Measurements from ENCODE around the gene TBC1D8B.
A peak's percentile ranks its signal among the peaks of the same experiment; 100 is the strongest.

Gene TBC1D8B

DNA sequence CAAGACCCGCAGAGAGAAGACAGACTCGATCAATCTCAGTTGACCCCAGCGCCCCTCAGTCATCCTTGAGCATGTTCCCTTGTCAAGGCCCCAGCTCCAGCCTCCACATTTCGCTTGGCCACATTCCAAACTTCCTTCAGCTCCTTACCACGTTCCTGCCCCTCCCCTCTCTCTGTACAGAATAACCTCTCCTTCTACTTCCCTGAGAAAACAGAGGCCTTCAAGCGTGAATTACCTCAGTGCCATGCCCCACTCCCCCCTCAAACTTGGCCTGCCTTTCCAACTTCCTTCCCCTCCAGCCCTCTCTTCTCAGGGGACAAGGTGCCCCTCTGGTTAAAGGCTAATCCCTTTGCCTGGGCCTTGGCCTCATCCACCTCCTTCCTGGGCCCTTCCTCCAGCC, 103.9 kb downstream of the TBC1D8B start:
- no CpG with 5 or more reads among the region's 6 CpGs for WGBS (ENCODE audit: insufficient coverage, insufficient read length)
- Histone ChIP-seq H3K27ac (ENCODE audit: low read length) (no peak overlapping the region), H3K36me3 (ENCODE audit: control insufficient read depth, insufficient read depth, low read length) (no peaks in the 10 kb centered on the region), H3K9me3 (ENCODE audit: control insufficient read depth, insufficient read depth, low read length) (no peaks in the 10 kb centered on the region), H3K4me3 (ENCODE audit: low read length) (no peak overlapping the region), H3K4me1 (ENCODE audit: control insufficient read depth, insufficient read depth, low read length) (no peaks in the 10 kb centered on the region), H3K27me3 (ENCODE audit: control insufficient read depth, insufficient read depth, low read length) (no peaks in the 10 kb centered on the region)
- no peak for DNase-seq (ENCODE audit: low read depth, low spot score)

DNA sequence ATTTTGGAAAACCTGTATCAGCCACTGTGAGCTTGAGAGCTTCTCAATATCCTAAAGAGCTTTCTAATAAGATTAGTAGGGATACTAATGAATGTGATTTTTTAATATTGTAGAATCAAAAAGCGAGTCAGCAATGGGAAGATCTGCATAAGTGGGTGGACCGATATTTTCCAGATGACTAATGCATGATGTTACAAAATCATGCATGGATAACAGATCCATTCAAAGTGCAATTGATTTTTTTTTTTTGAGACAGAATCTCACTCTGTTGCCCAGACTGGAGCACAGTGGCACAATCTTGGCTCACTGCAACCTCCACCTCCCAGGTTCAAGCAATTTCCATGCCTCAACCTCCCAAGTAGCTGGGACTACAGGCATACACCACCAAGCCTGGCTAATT, 110.4 kb downstream of the TBC1D8B start:
- Histone ChIP-seq H3K36me3 (ENCODE audit: control insufficient read depth, insufficient read depth, low read length) (no peaks in the 10 kb centered on the region), H3K4me3 (ENCODE audit: low read length) (no peak overlapping the region), H3K27ac (ENCODE audit: low read length) (no peak overlapping the region), H3K27me3 (ENCODE audit: control insufficient read depth, insufficient read depth, low read length) (no peaks in the 10 kb centered on the region), H3K4me1 (ENCODE audit: control insufficient read depth, insufficient read depth, low read length) (no peaks in the 10 kb centered on the region), H3K9me3 (ENCODE audit: control insufficient read depth, insufficient read depth, low read length) (no peaks in the 10 kb centered on the region)
- WGBS (ENCODE audit: insufficient coverage, insufficient read length), result no CpG with 5 or more reads among the region's 2 CpGs
- DNase-seq (ENCODE audit: low read depth, low spot score), result no peak

DNA sequence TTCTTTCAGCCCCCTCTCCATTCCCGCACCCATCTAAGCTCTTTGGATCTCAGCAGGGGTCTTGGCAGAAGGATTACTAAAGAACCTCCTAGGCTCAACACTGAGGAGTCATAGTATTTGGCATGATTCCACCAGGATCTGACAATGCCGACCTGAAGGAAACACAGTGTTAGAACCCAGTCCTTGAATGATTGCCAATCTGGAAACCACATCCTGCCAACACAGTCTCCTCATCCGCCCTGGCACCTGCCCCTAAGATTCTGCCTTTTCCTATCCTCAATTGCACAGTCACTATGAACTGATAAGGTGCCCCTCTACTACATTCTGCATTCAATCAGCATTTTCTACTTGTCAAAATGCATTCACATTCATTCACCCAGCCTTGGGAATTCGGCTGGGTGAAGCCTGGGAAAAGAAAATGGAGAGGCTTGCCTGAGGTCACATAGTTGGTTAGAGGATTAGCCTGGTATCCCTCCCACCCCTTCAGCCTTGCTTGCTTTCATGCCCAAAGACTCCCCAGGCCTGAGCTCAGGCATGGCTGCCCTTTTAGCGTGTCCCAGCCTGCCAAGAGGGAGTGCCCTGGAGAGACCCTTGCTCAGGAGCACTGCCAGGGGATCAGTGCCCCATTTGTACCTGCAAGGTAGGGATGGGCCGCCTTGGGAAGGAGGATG, 115.5 kb downstream of the TBC1D8B start:
- Histone ChIP-seq H3K27ac (ENCODE audit: low read length) (no peak overlapping the region), H3K4me1 (ENCODE audit: control insufficient read depth, insufficient read depth, low read length) (peaks cover 3% of the 10 kb centered on the region), H3K4me3 (ENCODE audit: low read length) (no peak overlapping the region), H3K27me3 (ENCODE audit: control insufficient read depth, insufficient read depth, low read length) (no peaks in the 10 kb centered on the region), H3K9me3 (ENCODE audit: control insufficient read depth, insufficient read depth, low read length) (no peaks in the 10 kb centered on the region), H3K36me3 (ENCODE audit: control insufficient read depth, insufficient read depth, low read length) (no peaks in the 10 kb centered on the region)
- DNase-seq (ENCODE audit: low read depth, low spot score), result no peak
- no CpG with 5 or more reads among the region's 6 CpGs for WGBS (ENCODE audit: insufficient coverage, insufficient read length)

DNA sequence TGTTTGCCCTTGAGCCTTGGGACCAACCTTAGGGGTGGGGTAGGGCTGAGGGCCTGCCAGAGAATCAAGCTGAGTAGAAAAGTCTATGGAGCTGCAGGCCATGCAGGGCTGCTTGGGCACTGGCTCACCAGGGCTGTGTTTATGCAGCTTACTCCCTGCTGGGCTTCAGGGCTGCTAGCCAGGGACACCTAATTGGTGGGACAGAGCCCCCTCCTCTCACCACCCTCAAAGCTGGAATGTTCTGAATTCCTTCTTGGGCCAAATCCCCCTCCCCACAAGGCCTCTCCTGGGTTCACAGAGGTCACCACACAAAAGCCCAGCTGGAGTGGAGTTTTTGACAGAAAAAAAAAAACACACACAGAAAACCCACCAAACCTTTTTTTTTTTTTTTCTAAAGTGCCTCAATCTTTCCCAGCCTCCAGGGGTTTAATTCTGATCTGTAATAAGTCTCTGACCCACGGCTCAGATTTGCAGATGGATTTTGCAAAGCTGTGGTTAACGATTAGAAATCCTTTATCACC, 117.5 kb downstream of the TBC1D8B start, which contains the start of gene CLDN2:
Gene CLDN2, plus strand, starts transcription at position 471 of the 521 bp plus-strand sequence. CDS start 7,827 bp downstream, outside the sequence.
- no CpG with 5 or more reads among the region's 2 CpGs for WGBS (ENCODE audit: insufficient coverage, insufficient read length)
- H3K27ac ChIP-seq (ENCODE audit: low read length), result no peak within 1 kb of the TSS
- no peak within 1 kb of the TSS for H3K4me3 ChIP-seq (ENCODE audit: low read length)
- no peaks in the 10 kb centered on the region for H3K27me3 ChIP-seq (ENCODE audit: control insufficient read depth, insufficient read depth, low read length)
- peak; percentile 11 for DNase-seq (ENCODE audit: low read depth, low spot score)
- no peaks in the 10 kb centered on the region for H3K9me3 ChIP-seq (ENCODE audit: control insufficient read depth, insufficient read depth, low read length)
- peaks cover 3% of the 10 kb centered on the region for H3K4me1 ChIP-seq (ENCODE audit: control insufficient read depth, insufficient read depth, low read length)
- no peaks in the 10 kb centered on the region for H3K36me3 ChIP-seq (ENCODE audit: control insufficient read depth, insufficient read depth, low read length)

DNA sequence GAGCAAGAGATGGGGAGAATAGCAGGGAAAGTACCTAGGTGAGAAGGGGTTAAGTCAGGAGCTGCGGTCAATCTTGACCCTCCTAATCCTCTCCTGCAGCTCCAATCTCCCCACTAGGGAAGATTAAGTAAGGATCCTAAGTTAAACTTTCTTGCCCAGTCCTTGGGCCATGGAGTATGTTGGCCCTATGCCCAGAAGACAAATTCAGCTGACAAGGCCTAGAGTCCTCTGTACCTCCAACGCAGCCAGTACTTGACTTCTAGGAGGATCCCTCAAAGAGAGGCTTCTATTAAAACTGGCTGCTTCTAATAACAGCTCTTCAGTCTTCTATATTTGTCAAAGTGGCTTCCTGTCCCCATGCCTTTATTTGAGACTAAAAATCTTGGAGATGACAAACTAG, 119.2 kb downstream of the TBC1D8B start:
- no peaks in the 10 kb centered on the region for H3K36me3 ChIP-seq (ENCODE audit: control insufficient read depth, insufficient read depth, low read length)
- peaks cover 3% of the 10 kb centered on the region for H3K4me1 ChIP-seq (ENCODE audit: control insufficient read depth, insufficient read depth, low read length)
- no peak overlapping the region for H3K27ac ChIP-seq (ENCODE audit: low read length)
- WGBS (ENCODE audit: insufficient coverage, insufficient read length), result no CpG with 5 or more reads among the region's 2 CpGs
- no peaks in the 10 kb centered on the region for H3K27me3 ChIP-seq (ENCODE audit: control insufficient read depth, insufficient read depth, low read length)
- no peak overlapping the region for H3K4me3 ChIP-seq (ENCODE audit: low read length)
- no peak for DNase-seq (ENCODE audit: low read depth, low spot score)
- no peaks in the 10 kb centered on the region for H3K9me3 ChIP-seq (ENCODE audit: control insufficient read depth, insufficient read depth, low read length)
